Activated CD4-positive, alpha-beta T cell treated with anti-CD3 and anti-CD28 coated beads for 24 hours (primary cell): ENCODE measurements around the gene SEPTIN10.
"Not testable (repeated sequence)": the region's sequence is repeated elsewhere in the genome, so short reads cannot be mapped to it uniquely, and the experiment has no call there.

Experiments
- DNase-seq, 2 donors: peaks; one replicate each; pipeline ENCODE4 v3.0.0-alpha.2; 2020; ENCODE audit warnings: low read depth in 2 of 2

The SEPTIN10 gene

DNA sequence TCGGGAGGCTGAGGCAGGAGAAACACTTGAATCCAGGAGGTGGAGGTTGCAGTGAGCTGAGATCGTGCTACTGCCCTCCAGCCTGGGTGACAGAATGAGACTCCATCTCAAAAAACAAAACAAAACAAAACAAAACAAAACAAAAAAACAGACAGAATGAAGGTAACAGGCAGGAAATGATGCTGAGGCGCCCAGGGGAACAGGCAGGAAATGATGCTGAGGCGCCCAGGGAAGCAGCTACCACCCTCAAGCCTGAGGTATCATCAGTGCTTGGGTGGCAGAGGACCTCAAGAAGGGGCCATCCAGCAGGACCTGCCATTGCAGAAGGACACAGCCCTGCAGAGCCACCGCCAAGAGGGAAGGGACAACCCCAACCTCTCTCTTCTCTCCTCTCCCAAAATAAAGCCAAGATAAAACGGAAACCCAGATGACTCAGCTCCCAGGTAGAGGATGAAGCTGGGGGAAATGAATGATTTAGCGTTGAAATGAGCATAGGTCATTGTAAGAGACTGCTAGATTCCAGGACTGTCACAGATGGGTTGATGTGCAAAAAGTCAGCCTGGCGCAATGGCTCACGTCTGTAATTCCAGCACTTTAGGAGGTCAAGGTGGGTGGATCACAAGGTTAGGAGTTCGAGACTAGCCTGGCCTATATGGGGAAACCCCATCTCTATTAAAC is 19.7 kb upstream of the SEPTIN10 start:
- DNase-seq: no peak

DNA sequence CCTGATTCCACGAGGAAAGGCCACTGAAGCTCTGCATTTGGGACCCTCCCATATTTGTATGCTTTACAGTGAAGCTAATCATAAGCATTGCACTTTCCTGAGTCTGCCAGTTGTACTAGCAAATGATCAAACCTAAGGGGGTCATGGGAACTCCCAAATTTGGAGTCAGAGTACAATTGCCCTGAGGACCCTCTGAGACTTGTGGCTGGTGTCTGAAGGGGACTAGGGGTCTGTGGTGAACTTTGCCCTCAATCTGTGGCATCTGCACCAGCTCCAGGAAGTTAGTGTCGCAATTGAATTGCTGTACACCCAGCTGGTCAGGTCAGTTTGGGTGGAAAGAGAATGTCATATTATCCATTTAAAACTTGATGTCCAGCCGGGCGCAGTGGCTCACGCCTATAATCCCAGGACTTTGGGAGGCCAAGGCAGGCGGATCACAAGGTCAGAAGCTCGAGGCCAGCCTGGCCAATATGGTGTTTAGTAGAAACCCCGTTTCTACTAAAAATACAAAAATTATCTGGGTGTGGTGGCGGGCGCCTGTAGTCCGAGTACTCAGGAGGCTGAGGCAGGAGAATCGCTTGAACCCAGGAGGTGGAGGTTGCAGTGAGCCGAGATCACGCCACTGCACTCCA is 18.5 kb upstream of the SEPTIN10 start:
- no peak for DNase-seq

DNA sequence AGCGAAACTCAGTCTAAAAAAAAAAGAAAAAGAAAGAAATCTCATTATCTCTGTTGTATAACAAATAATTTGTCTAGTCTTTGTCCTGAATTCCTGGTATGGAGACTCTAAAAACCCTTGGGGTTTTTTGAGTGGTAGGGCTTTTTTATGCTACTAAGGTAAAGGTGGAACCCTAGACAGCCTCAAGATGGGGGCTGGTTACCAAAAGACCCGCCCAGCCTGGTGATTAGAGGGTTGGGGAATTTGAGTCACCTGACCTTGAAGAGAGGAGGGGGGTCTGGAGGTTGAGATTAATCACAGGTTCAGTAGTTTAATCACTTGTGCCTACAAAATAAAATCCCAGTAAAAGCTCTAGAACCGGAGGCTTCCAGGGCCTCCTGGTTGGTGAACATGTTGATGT is 18.0 kb upstream of the SEPTIN10 start:
- DNase-seq: no peak

DNA sequence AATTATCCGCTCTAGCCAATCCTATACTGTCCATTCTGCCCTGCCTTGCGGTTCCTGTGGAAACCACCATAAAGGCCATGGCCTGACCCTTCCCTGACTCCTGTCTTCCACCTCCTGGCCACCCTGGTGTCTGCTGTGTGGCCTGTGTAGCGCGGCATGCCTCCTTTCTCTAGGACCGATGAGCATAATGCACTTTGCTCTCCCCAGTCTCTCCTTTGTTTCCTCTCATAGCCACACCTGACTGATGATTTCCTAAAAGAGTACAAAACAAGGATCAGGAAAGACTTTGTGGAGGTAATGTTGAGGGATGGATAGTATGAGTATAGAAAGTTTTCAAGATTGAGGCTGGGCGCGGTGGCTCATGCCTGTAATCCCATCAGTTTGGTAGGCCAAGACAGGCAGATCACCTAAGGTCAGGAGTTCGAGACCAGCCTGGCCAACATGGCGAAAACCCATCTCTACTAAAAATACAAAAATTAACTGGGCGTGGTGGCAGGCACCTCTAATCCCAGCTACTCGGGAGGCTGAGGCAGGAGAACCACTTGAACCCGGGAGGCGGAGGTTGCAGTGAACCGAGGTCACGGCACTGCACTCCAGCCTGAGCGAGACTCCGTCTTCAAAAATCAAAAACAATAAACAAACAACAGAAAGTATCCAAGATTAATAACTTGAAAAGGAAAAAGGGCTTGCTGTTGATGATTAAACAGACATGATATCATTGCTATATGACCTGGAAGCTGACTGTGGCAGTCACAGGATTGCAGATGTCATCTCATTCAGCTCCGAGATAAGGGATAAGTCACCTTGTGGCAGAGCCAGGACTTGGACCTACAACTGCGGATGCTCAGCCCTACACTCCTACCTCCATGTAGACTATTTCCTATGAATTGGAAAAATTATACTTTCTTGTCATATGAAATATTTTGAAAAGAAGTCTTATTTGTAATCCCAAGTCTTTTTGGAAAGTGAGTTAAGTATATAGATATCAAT is 17.0 kb upstream of the SEPTIN10 start:
- DNase-seq: no peak

DNA sequence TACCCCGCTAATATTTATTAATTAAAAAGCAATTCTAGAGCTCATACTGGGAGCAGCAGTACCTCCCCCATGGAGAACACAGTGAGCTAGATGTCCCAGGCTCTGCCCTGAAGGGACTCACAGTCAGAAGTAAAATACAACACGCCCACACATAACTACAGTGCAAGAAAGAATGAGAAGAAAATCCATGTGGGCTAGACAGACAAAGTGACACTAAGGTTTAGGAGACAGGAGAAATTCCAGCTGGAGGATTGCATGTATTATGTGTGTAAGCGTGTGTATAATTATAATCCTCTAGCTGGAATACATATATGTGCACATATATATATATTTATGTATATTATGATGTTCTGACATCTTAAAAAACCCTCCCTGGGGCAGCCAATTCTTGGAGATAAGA is 16.1 kb upstream of the SEPTIN10 start:
- DNase-seq: no peak

DNA sequence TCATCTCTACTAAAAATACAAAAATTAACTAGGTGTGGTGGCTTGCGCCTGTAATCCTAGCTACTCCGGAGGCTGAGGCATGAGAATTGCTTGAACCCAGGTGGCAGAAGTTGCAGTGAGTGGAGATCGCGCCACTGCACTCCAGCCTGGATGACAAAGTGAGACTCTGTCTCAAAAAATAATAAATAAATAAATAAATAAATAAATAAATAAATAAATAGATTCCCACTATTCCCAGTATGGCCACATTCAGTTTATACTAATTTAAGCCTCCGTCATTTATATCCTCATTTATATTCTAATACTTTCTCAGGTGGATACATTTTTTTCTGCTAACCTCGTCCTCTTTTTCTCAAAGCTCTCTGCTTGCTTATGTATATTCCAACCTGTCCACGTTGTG is 14.6 kb upstream of the SEPTIN10 start:
- DNase-seq: not testable (repeated sequence)

DNA sequence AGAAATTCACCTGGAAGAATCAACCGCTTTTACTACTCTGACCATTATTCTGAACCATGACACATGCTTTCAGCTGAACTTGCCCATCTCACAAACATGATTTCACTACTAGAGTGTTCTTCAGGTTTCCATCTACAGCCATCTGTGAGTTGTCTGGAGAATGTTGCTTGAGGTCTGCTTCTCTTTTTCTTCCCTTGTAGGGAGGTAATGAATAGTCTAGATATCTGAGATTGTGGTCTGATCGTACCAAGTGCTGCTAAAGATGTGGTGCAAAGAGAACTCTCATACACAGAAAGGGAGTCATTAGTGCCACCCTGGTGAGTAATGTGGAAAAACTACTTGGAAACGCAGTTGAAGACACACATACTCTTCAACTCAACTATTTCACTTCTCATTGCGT is 10.6 kb upstream of the SEPTIN10 start:
- no peak for DNase-seq

DNA sequence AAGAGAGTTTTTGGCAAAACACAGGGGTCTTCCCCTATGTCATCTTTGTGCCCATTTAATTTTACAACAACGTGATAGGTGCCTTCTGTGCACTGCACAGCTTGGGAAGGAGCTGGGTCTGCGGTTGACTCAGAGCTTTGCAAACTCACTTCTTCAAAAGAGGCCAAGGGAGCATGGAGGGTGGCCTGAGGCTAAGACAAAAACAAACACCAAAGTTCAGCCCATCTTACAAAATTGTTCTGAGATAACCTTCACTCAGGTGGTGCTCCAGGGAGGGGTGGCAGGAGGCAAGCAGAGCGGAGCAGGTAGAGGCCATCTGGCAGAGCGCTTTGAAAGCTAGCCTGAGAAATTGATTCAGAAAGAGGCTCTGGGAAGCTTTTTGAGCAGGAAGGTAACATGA is 10.2 kb upstream of the SEPTIN10 start:
- DNase-seq: no peak

DNA sequence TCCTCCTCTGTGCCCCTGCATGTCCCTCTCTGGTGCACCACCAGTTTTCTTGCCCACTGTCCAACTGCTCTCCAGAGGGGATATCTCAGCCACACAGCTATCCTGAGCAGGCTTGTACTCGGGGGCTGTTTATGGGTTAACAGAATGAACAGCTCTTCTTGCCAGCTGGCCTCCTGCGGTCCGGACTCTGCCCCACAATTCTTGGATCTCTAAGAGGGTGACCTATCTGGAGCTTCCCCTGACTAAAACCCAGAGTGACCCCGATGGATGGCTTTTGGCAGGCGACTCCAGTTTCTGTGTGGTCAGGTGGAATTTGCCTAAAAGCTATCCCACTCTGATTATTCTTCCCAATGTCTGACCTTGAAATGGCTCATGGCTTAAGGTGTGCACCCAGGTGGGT is 9.5 kb upstream of the SEPTIN10 start:
- no peak for DNase-seq

DNA sequence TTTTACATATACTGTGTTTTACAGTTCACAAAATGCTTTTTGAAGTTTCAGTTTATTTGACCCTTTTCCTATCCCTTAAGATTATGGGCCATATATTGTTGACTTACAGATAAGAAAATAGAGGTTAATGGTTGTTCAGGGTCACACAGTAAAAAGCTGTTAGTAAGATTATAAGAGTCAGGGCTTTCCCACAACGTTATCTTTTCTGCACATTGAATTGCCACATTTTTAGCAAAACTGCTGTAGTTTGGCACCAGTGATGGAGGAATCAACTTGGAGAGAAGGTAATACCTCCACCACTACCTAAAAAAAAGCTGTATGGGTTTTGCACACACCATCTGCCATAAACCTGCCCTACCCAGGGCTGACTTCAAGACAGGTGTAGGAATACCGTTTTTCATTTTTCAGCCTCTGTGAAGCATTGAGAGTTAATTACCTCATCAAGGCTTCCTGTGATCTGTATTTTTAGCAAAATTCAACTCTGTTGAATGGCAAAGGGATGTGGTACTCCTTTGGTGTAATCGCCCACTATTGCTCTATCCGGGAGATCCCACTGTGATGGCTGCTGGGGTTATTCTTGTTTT is 5.4 kb upstream of the SEPTIN10 start:
- DNase-seq: no peak

DNA sequence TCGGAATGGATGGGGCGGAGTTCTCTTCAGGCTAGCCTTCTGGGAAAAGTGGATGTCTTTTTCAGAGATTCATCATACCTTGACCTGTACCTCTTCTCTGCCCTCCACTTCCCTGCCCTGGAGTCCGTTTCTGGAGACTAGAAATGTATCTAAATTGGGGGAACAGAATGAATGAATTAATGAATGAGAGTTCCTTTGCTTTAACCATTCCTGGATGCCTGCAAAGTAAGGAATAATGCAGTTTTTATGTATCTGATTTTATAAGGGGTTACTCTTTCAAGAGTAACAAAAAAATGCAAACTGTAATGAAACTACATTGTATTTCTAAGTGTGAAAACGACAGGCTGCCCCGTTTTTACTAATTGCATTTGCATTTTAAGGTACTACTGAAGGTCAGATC is 2.4 kb upstream of the SEPTIN10 start:
- DNase-seq: no peak

DNA sequence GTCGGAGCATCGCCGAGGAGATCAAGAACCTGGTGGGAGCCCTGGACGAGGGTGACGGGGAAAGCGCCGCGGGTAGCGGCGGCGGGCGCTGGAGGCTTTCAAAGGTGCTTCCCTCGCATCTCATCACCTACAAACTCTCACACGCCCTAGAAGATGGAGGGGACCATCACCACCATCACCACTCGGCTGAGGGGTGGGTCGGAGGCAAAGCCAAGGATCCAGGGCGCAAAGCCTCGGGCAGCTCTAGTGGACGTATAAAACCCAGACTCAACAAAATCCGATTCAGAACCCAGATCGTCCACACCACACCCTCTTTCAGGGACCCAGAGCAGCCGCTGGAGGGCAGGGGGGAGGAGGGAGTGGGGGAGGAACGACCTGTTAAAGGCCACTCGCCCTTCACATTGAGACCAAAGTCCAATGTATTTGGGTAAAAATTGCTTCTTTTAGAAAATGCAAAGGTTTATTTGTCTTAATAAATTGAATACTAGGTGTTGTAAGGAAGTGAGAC is 1.9 kb upstream of the SEPTIN10 start:
- DNase-seq: no peak

DNA sequence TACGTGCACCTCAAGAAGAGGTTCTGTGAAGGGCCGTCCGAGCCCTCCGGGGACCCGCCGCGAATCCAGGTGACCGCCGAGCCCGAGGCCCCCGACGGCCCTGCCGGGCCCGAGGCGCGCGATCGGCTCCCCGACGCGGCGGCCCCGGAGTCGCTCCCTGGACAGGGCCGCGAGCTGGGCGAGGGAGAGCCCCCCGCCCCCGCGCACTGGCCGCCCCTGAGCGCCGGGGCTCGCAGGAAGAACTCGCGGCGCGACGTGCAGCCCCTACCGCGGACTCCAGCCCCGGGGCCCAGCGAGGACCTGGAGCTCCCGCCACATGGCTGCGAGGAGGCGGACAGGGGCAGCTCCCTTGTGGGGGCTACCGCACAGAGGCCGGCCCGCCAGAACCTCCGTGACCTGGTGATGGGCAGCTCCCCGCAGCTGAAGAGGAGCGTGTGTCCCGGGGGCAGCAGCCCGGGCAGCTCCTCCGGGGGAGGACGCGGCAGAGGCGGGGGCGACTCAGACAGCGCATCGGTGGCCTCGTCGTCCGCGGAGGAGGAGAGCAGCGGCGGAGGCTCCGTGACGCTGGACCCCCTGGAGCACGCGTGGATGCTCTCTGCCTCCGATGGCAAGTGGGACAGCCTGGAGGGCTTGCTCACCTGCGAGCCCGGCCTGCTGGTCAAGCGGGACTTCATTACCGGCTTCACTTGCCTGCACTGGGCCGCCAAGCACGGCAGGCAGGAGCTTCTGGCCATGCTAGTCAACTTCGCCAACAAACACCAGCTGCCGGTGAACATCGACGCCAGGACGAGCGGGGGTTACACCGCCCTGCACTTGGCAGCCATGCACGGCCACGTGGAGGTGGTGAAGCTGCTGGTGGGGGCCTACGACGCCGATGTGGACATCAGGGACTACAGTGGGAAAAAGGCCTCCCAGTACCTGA is 1.2 kb upstream of the SEPTIN10 start:
- no peak for DNase-seq

DNA sequence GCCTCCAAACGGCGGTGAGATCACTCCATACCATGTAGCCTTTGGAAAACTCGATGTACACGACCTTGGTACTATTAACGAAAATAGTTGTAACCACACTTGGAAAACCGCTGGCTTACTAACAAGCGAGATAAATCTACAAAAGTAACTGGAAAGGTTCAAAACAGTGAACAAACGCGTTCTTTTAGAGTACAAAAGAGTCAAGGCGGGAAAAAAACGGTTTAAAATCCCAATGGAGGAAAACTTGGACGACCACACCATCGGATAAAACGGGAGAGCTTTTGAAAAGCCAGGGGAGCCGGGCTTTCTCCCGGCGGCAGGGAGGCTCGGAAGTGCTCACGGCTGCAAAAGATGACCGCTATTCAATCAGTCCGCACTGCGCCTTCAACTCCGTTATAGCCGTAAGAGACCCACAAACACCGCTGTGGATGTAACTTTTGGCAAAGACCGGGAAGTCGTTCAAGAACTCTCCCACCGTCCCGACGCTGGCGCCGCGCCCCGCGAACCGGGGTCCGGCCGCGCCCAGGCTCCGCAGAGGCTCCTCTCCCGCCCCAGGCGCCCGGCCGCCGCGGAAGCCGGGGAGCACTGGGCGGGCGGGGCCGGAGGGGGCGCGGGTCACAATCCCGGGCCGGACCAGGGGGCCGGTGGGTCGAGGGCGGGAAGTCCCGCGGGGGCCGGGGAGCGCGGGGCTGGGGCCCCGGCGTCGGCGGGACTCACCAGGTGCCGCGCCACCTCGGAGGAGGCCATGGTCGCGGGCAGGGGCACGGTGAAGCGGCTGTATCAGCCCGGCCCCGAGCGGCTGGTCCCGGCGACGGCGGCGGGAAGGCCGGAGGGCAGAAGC is 465 bp downstream of the SEPTIN10 start:
- DNase-seq: no peak

DNA sequence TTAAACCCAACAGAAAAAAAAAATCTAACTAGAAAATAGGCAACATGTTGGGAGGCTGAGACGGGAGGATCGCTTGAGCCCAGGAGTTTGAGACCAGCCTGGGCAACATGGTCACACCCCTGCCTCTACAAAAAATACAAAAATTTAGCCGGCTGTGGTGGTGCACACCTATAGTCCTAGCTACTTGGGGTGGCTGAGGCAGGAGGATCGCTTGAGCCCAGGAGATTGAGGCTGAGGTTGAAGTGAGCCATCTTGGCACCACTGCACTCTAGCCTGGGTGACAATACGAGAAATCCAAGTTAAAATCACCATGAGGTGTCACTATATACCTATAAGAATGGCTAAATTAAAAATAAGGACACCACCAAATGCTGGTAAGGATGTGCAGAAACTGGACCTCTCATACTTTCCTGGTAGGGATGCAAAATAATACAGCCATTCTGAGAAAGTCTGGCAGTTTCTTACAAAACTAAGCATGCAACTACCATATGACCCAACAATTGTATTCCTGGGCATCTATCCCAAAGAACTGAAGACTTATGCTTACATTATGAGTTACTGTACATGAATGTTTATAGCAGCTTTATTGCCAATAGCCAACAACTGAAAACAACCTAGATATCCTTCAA is 2.2 kb downstream of the SEPTIN10 start:
- no peak for DNase-seq

DNA sequence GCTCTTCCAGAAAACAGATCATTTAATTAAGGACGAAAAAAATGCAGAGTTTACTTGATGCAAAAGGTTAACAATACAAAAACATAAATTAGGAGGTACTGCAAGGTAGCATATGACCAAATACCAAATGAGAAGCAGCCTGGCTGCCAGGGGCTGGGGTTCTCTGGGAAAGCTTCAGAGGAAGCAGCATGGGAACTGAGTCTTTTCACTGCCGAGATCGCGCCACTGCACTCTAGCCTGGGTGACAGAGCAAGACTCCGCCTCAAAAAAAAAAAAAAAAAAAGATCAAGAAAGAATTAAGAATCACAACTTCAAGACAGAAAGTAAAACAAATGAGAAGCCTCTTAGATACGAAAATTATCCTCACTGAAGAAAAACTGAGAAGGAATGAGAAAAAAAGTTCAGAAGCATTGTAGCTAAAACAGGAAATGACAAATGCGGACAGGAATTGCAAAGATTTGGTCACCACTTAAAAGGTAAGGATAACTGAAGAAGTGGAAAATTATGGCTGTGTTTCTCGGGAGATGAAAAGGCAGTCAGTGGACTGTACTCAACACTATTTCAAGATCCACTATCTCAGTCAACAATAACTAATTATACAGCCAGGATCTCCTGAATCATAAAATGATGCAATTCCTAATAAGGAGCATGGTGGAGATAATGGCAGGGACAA is 4.3 kb downstream of the SEPTIN10 start:
- no peak for DNase-seq

DNA sequence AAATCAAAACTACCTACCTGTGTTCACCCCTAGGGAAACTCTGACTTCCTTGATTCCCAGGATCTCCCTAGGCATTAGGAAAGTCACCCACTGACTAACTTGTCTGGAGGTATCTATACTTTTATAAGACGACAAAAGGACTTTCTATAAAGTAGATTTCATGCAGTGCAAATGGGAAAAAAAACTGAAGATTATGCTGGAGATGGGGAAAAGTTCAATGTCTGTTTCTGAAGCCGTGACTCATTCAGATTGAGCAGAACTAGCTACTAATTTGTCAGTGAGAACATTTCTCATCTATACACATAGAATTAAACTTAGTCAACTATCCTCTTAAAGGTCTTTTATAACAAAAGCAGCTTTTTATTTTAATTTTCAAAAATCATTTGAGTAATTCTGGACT is 6.0 kb downstream of the SEPTIN10 start:
- no peak for DNase-seq

DNA sequence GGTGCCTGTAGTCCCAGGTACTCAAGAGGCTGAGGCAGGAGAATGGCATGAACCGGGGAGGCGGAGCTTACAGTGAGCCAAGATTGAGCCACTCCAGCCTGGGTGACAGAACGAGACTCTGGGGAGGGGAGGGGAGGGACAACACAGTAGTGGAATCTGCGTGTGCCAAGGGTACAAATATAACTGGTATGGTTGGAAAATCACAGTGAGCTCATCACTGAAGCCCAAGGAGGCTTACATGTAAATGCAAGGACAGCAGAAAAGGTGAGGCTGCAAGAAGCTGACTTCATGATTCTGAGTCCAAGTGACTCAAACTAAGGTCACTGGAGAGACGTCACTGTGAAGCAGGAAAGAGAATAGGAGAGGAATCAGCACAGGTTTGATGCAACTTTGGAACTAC is 9.2 kb downstream of the SEPTIN10 start:
- DNase-seq: no peak

DNA sequence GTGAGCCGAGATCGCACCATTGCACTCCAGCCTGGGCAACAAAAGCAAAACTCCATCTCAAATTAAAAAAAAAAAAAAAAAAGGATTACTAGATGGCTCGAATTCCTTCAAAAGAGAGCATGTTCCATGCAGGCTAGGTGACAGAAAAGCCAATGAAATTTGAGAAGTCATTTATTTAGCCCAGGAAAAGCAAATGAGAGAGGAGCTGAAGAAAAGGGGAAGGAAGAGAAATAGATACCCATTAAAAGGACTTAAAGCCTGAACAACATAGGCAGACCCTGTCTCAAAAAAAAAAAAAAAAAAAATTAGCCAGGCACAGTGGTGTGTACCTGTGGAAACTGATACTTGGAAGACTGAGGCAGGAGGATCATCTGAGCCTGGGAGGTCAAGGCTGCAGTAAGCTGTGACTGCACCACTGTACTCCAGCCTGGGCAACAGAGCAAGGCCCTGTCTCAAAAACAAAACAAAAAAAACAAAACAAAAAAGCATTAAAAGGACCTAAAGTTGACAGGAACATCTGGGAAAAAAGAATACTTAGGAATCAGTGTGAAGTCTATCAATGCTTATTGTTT is 11.1 kb downstream of the SEPTIN10 start:
- no peak for DNase-seq
